Measurements from ENCODE around the gene SEMA6B. TPM values are rescaled to one million over a fixed set of nuclear protein-coding genes. Genes with fewer than 3 reads are reported as not detected.

SEMA6B gene
- total and polyA plus RNA-seq, 2 of the 8 experiments (the other 6 are each of a cell fraction or from before 2014, with no cell fraction given): 31.3 to 54.4 TPM

GRCh38 chr19:4593409-4593851 lies 33.9 kb upstream of the SEMA6B start:
- H3K4me3 ChIP-seq (ENCODE audit: extremely low read depth in 1 of 4, insufficient read depth in 2 of 4, low read depth in 3 of 4, low read length in 4 of 4): no peak overlapping the region
- H2BK12ac ChIP-seq (ENCODE audit: low read depth, low read length): no peak overlapping the region
- H3K27me3 ChIP-seq (replicated peaks in 1 of 4; ENCODE audit: control insufficient read depth in 3 of 4, extremely low read depth in 1 of 4, insufficient read depth in 3 of 4, low read length in 3 of 4): peaks cover 0 to 3% (median 0%) of the 10 kb centered on the region in 4 experiments; a peak in 1 of 7 replicates
- no peak overlapping the region for H3K56ac ChIP-seq (replicated peaks; ENCODE audit: insufficient read length, low read depth, low read length)
- no peaks in the 10 kb centered on the region for H3K79me2 ChIP-seq (ENCODE audit: control insufficient read depth in 1 of 2, insufficient read depth in 2 of 2, low read length in 2 of 2)
- H4K8ac ChIP-seq (ENCODE audit: extremely low read depth, insufficient read depth, low read length): no peak overlapping the region
- H2BK15ac ChIP-seq (ENCODE audit: low read length): no peak overlapping the region
- H3K9ac ChIP-seq (replicated peaks in 1 of 4; ENCODE audit: extremely low read depth in 1 of 4, low read depth in 3 of 4, low read length in 3 of 4): no peak overlapping the region
- H2AK5ac ChIP-seq (ENCODE audit: low read depth, low read length): no peak overlapping the region
- no peak overlapping the region for H3K14ac ChIP-seq (ENCODE audit: insufficient read length)
- no peak overlapping the region for H3K27ac ChIP-seq (ENCODE audit: low read depth, low read length)
- H3K9me3 ChIP-seq (ENCODE audit: insufficient read depth in 2 of 2, low read depth in 1 of 2, low read length in 1 of 2): no peaks in the 10 kb centered on the region
- H3K79me1 ChIP-seq (ENCODE audit: low read depth, low read length): no peaks in the 10 kb centered on the region
- no peak overlapping the region for H4K5ac ChIP-seq (ENCODE audit: insufficient read length, low read depth, low read length)
- no peak overlapping the region for H4K91ac ChIP-seq (replicated peaks; ENCODE audit: insufficient read length, low read length)
- ChIA-PET POLR2A (ENCODE audit: partially characterized antibody) (interaction anchor here (0.6 to 0.8 kb wide), 3 partner anchors 16 to 326 kb away, joined by 3 to 4 read pairs (median 3); no protein-coding TSS in a partner anchor), CTCF (ENCODE audit: partially characterized antibody) (interaction anchor here (0.6 to 7.1 kb wide), 12 partner anchors 14 to 263 kb away, joined by 3 to 34 read pairs (median 8); no protein-coding TSS in a partner anchor)
- no peaks in the 10 kb centered on the region for H4K20me1 ChIP-seq (replicated peaks in 1 of 2; ENCODE audit: control insufficient read depth in 1 of 2, insufficient read depth in 2 of 2, low read length in 2 of 2)
- TF ChIP-seq KDM1A (IDR thresholded peaks at IDR 0.05; ENCODE audit: borderline replicate concordance, low read length): 0 out of 2 replicates have a peak, but pooled peaks have one; percentile 19
- TF ChIP-seq EZH2 (IDR thresholded peaks at IDR 0.05; ENCODE audit: low read depth, low read length, severe bottlenecking): no peak
- TF ChIP-seq SRF (IDR thresholded peaks at IDR 0.05; ENCODE audit: low read depth, low read length): no peak
- H3K4ac ChIP-seq (replicated peaks; ENCODE audit: insufficient read length, low read depth, low read length): no peak overlapping the region
- no peak overlapping the region for H3K18ac ChIP-seq (ENCODE audit: extremely low read depth, low read length)
- 87% methylated on average over 6 of the region's 6 CpGs; no CpG with 5 or more reads in 1 of the 2 experiments for WGBS, 2 experiments (ENCODE audit: extremely low coverage in 1 of 2, insufficient coverage in 1 of 2, insufficient read length in 1 of 2, insufficient replicate concordance in 2 of 2, low coverage in 1 of 2, low lambda C conversion rate in 2 of 2, missing lambda C conversion rate in 1 of 2)
- peaks cover 6% of the 10 kb centered on the region; the same call in 1 of the 2 replicates for H3K23me2 ChIP-seq (ENCODE audit: low read depth, low read length)
- H3K4me2 ChIP-seq (ENCODE audit: insufficient read depth in 1 of 2, low read depth in 2 of 2, low read length in 2 of 2): no peak overlapping the region
- H2BK5ac ChIP-seq (ENCODE audit: low read depth, low read length): no peak overlapping the region
- no peak overlapping the region for H2BK120ac ChIP-seq (replicated peaks; ENCODE audit: low read depth, low read length)
- no peaks in the 10 kb centered on the region for H3K36me3 ChIP-seq (ENCODE audit: control insufficient read depth in 2 of 4, insufficient read depth in 4 of 4, low read length in 3 of 4)
- H3K4me1 ChIP-seq (replicated peaks in 1 of 4; ENCODE audit: control insufficient read depth in 3 of 4, insufficient read depth in 4 of 4, low read length in 3 of 4): peaks cover 0 to 9% (median 2%) of the 10 kb centered on the region in 4 experiments; a peak in 5 of 7 replicates
- FAIRE-seq (no peak), DNase-seq (ENCODE audit: low read depth in 1 of 2, low spot score in 2 of 2) (no peak)
- no peak overlapping the region for H2AFZ ChIP-seq (ENCODE audit: low read length)
- no peak overlapping the region for H2BK20ac ChIP-seq (ENCODE audit: low read length)
- no peak overlapping the region for H3K23ac ChIP-seq (ENCODE audit: insufficient read length)

Data from H1 (cell line).